HG02642 (cell line): ENCODE measurements around the gene LGSN.
"Not testable (repeated sequence)": the region's sequence is repeated elsewhere in the genome, so short reads cannot be mapped to it uniquely, and the experiment has no call there.

Source experiments
- ATAC-seq: cut with Tn5 transposase; IDR thresholded peaks from one replicate; pipeline ENCODE4 v1.9.1; 2021; ENCODE audit warnings: mild to moderate bottlenecking; ENCODE audit not compliant: unreplicated experiment, poor library complexity

LGSN gene, protein sequence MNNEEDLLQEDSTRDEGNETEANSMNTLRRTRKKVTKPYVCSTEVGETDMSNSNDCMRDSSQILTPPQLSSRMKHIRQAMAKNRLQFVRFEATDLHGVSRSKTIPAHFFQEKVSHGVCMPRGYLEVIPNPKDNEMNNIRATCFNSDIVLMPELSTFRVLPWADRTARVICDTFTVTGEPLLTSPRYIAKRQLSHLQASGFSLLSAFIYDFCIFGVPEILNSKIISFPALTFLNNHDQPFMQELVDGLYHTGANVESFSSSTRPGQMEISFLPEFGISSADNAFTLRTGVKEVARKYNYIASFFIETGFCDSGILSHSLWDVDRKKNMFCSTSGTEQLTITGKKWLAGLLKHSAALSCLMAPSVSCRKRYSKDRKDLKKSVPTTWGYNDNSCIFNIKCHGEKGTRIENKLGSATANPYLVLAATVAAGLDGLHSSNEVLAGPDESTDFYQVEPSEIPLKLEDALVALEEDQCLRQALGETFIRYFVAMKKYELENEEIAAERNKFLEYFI

GRCh38 chr6:63319939-63320338 is at the start of gene LGSN:
LGSN (minus strand) TSS chr6:63319983; CDS start chr6:63319943, 40 bp downstream.
- no peak for ATAC-seq

DNA sequence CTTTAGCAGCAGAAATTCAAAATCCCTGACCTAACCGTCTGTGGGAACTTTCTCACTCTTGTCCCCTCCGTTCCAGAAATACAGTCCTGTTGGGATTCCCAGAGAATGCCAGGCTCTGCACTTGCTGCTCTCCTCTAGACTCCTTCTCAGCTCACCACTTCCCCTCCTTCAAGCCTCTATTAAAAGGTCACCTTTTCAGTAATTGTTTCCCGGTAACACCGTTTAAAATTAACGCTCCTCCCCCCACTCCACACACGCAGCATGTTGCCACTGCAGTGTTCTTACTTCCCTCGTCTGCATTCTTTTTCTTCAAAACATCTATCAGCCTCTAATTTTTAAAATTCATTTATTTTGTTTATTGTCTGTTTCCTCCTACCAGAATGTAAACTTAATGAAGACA is 48.6 kb upstream of the LGSN start:
- no peak for ATAC-seq

GRCh38 chr6:63362500-63363120 is 42.8 kb upstream of the LGSN start:
- not testable (repeated sequence) for ATAC-seq

DNA sequence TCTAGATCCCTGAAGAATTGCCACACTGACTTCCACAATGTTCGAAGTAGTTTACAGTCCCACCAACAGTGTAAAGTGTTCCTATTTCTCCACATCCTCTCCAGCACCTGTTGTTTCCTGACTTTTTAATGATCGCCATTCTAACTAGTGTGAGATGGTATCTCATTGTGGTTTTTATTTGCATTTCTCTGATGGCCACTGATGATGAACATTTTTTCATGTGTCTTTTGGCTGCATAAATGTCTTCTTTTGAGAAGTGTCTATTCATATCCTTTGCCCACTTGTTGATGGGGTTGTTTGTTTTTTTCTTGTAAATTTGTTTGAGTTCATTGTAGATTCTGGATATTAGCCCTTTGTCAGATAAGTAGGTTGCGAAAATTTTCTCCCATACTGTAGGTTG is 37.6 kb upstream of the LGSN start:
- ATAC-seq: not testable (repeated sequence)

- ATAC-seq: no peak
These were observed 35.8 kb upstream of the LGSN start for GRCh38 chr6:63355632-63356031.

DNA sequence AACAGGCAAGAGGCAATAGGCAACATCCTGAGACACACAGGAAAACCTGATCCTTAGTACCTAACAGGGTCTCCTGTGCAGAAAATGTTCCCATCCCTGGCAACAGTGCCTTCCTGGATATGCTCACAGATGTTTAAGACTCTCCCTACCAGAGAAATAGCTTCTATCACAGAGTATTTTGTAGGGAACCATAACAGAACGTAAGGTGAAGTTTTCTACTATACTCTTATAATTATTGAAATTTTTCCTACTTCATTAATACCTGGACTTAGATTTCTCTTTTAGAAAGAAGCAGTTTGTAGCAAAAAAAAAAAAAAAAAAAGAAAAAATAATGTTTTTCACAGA is 33.5 kb upstream of the LGSN start:
- no peak for ATAC-seq

- peak; percentile 96 for ATAC-seq
These were observed 32.9 kb upstream of the LGSN start for GRCh38 chr6:63352544-63353285.

GRCh38 chr6:63352069-63352543 is 32.3 kb upstream of the LGSN start:
- ATAC-seq: peak; percentile 36

DNA sequence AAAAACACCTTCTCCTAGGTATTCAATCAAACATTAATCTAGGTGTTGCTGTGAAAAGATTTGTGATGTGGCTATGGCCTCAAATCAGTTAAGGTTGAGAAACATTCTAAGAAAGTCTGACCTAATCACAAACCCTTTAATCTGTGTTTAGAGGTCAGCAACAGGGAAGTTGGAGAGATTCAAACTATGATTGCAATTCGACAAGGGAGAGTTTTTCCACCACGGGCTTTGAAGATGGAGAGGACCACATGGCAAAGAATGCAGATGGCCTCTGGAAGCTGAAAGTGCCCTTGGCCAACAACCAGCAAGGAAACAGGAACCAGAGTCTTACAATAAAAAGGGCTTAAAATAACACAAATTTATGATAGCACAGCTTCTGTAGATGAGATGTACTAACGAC is 29.6 kb upstream of the LGSN start:
- no peak for ATAC-seq

DNA sequence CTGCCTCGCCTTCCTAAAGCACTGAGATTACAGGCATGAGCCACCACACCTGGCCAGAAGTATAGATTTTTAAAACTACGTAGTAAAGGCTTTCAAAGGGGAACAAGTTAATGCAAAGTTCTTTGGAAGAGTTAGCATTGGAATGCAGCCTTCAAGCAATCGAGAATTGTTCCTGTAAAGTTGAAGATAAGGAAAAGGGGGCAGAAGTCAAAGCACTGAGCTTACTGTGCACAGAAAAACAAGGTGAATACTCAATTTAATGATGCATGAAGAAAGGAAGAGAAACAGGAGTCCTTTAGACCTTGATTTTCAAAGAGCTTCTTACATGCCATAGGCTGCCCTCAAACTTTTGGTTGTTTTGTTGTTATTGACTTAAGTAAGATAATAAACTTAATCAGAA is 29.1 kb upstream of the LGSN start:
- ATAC-seq: no peak

GRCh38 chr6:63347599-63347998 is 27.8 kb upstream of the LGSN start:
- ATAC-seq: peak; percentile 38

- ATAC-seq: no peak
These were observed 26.5 kb upstream of the LGSN start for GRCh38 chr6:63346217-63346835.

DNA sequence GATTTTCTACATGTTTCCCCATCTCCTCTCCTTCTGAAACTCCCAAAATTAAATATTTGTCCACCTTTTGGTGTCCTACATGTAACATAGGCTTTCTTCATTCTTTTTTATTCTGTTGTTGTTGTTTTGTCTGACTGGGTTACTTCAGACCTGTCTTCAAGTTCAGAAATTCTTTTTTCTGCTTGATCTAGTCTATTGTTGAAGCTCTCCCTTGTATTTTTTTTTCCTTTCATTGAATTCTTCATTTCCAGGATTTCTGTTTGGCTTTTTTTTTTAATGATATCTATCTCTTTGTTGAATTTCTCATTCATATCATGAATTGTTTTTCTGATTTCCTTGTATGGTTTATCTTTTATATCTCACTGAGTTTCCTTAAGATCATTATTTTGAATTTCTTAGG is 20.6 kb upstream of the LGSN start:
- no peak for ATAC-seq

DNA sequence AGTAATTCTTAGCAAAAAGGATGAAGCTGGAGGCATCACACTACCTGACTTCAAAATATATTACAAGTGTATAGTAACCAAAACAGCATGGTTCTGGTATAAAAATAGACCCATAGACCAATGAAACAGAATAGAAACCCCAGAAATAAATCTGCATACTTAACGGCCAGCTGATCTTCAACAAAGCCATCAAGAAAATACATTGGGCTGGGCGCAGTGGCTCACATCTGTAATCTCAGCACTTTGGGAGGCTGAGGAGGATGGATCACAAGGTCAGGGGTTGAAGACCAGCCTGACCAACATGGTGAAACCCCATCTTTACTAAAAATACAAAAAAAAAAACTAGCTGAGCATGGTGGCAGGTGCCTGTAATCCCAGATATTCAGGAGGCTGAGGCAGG is 14.9 kb upstream of the LGSN start:
- ATAC-seq: not testable (repeated sequence)

DNA sequence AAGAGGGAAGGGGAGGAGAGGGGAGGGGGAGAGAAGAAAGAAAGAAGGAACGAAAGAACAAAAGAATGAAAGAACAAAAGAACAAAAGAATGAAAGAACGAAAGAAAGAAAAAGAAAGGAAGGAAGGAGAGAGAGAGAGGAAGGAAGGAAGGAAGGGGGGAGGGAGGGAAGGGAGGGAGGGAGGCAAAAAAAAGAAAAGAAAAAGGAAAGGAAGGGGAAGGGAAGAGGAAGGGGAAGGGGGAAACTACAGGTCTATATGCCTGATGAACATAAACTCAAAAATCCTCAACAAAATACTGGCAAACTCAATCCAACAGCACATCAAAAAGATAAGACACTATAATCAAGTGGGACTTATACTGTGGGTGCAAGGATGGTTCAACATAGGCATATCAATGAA is 13.7 kb upstream of the LGSN start:
- no peak for ATAC-seq

DNA sequence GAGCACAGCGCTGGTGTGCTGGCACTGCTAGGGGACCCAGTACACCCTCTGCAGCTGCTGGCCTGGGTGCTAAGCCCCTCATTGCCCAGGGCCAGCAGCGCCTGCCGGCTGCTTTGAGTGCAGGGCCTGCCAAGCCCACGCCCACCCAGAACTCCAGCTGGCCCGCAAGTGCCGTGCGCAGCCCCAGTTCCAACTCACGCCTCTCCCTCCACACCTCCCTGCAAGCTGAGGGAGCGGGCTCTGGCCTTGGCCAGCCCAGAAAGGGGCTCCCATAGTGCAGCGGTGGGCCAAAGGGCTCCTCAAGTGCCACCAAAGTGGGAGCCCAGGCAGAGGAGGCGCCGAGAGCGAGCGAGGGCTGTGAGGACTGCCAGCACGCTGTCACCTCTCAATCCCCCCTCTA is 6.8 kb upstream of the LGSN start:
- not testable (repeated sequence) for ATAC-seq

- no peak for ATAC-seq
These were observed 3.2 kb upstream of the LGSN start for GRCh38 chr6:63322981-63323380.

GRCh38 chr6:63321821-63322220 is 2.0 kb upstream of the LGSN start:
- no peak for ATAC-seq

GRCh38 chr6:63317641-63318040 is 2.1 kb downstream of the LGSN start:
- no peak for ATAC-seq

DNA sequence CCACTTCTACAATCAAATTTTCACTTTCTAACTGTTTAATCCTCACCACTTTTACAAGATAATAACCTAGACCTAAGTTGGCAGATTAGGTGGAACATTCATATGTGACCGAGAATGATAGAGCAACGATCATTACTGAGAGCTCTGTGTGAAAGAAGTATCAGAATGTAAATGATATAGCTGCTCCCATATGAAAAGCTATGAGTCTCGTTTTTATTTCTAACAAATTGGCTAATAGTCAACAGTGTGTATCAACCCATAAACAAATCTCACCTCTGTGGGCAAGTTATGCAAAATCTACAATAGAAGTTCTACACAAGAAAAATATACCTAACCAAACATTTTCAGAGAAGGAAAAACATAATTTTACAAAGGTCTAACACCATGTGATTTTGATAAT is 3.7 kb downstream of the LGSN start:
- ATAC-seq: no peak

GRCh38 chr6:63313111-63313510 is 6.7 kb downstream of the LGSN start:
- ATAC-seq: no peak
